ENCODE data around the gene LPO.

LPO gene

DNA sequence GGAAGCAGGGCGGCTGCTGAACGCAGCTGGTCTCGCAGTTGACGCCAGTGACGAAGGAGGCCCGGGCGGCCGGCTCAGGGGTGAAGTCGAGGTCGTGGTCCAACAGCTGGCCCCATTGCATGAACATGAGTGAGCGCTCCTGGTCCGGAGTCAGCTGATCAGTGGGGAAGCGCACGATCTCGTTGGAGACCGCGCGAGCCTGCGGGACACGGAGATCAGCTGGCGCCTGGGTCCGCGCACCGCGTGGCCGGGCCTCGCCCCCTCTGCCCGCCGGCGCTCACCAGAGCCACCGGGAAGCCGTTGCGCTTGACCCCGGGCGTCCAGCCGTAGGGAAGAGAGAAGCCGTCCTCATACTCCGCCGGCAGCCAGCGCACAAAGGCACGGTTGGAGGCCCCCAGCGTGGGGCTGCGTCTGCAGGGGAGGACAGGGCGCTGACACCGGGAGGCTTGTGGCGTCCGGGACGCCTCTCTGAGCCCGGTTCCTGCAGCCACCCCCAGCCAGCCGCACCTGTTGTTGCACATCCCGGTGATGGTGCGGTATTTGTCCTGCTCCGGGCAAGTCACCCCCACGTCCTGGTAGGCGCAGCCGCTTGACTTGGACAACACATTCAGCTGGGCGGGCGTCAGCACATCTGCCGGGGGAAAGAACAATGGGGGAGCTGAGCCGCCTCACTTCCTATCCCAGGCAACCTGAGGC lies 40.8 kb downstream of the LPO start:
- DNase-seq: no peak

DNA sequence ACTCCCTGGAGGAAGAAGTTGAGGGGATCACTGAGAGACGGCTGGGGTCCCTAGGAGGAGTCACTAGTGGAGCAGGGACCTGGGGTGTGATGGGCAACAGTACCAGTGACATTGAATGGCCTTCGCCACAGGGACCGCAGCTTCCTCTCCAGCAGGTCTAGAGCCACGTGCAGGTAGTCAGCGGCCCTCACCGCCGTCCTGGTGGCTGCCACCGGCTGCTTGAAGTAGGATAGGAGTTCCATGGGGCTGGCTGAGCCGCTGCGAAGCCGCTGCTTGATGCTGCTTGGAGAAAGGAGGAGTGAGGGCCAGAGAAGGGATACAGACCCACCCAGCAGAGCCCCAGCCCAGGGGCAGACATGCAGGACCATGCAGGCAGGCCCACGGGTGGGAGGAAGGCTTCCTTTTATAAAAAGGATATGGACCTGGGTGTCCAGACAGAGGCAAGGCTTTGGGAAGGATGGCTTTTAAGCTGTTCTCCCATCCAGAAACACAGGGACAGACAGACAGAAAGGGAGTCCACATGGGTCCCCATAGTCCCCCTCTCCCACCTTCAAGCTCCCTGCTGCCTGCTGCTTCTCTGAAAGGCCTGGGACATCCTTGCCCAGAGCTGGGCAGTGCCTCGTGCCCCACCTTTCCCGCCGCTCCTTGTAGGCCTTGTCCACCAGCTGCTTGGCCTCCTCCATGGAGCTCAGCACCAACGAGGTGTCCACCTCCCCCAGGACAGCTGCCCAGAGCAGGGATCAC lies 41.5 kb downstream of the LPO start:
- no peak for DNase-seq

DNA sequence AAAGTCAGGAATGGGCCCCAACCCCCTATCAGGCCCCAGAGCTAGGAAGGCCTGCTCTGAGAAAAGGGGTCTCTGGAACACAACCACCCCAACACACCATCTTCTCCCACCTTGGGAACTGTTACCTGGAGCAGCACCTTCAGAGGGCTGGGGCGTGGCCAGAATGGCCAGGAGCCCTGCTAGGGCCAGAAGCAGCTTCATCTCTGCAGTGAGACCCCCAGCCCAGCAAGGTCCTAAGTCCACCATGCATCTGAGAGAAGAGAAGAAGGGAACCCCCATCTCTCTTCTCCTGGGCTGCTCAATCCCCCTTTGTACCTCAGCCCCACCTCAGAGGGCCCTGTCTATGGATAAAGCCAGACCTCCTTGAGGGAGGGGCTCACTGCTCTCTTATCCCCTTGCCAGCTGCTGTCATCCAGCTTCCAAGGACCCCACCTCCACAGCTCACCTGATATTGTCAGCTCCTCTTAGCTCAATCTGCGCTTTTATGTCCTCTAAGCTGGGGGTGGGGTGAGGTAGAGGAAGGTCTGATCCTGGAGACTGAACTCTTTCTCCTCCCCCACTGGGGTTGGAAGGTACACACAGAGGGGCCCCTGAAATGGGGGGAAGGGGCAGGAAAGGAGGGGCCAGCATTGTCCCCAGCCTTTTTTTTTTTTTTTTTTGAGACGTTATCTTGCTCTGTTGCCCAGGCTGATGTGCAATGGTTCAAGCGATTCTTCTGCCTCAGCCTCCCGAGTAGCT lies 42.3 kb downstream of the LPO start, which contains the start of gene MPO:
MPO (minus strand) TSS at position 456 of the 738 bp plus-strand sequence; CDS start at position 279, 177 bp downstream.
- DNase-seq: no peak

DNA sequence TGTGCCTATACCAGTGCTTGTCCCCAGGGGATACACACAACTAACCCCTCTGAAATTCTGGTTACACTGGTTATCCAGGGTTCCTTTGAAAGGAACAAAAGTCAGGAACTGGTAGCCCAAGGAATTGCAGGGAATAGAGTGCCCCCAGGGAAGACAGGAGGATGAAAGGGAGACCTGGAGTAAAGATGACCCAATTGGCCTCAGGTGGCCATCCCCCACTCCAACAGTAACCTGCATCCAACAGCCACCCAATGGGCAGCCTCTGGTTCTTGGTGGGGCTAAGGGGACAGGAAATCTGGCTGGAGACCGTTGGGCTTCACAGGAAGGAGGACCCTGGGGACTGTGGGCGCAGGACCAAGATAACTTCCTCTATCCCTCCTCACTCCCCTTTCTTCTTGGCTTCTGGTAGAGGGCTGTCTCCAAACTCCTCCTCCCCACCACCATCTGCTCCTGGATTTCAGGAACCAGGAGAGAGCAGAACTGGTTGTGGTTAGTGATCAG lies 43.2 kb downstream of the LPO start:
- no peak for DNase-seq

DNA sequence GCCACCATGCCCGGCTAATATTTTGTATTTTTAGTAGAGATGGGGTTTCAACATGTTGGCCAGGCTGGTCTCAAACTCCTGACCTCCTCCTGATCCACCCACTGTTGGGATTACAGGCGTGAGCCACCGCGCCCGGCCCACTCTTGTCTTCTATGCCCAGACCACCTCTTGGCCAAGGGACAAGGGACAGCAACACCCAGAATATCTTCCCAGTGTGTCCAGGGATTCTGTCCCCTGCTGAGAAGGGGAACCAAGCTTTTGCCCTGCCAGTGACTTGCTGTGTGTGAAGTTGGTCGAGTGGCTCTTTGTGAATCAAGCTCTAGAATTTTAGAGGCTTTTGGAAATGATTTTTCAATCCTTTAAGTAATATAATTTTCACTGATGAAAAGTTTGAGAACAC lies 44.1 kb downstream of the LPO start:
- no peak for DNase-seq

DNA sequence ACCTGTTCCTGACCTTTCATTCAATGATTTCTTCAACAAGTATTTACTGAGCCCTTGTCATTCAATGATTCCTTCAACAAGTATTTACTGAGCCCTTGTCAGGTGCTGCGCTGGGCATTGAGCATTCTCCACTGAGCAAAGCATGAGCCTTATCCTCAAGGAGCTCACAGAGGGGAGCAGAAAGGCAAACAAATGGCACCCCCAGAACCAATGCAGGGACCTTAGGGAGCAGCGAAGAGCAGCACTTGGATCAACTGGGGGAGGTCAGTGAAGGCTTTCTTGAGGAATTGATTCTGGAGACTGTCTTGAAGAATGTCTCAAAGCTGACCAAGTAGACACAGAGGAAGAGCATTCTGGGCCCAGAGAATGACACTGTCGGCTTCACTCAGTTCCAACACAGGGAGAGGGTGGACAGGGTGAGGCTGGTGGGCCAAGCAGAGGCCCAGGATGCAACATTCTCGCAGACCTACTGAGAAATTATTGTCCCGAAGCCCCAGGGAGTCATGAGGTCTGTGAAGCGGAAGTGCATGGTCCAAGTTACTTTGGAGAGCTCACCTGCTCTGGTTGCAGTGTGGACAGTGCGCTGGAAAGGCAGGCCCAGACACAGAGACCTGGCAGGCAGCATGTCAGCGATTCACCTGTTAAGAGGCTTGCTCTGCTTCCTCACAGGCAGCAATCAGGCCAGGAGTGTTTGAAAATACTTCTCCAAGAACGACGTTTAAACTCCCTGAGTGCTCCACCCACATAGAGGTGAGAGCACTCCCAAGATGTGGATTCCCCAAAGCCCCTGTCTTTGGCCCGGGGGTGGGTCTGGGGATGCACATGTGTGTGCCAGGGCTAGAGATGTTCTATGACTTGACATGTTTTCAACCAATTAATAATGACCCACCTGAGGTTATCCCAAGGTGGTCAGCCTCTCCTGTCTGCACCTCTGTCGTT lies 45.6 kb downstream of the LPO start:
- no peak for DNase-seq

GRCh38 chr17:58284613-58285421 lies 46.4 kb downstream of the LPO start:
- DNase-seq: no peak

DNA sequence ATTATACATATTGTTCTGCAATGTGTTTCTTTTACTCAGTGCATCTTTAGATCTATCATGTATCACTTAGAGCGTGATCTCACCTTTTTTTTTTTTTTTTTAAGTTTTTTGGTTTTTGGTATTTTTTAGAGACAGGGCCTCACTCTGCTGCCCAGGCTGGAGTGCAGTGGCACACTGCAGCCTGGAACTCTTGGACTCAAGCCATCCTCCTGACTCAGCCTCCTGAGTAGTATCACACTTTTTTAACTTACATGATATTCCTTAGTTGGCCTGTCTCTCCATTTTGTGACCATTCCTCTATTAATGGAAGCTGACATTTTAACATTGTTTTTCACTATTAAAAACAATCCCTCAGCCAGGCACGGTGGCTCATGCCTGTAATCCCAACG lies 47.0 kb downstream of the LPO start:
- DNase-seq: no peak

DNA sequence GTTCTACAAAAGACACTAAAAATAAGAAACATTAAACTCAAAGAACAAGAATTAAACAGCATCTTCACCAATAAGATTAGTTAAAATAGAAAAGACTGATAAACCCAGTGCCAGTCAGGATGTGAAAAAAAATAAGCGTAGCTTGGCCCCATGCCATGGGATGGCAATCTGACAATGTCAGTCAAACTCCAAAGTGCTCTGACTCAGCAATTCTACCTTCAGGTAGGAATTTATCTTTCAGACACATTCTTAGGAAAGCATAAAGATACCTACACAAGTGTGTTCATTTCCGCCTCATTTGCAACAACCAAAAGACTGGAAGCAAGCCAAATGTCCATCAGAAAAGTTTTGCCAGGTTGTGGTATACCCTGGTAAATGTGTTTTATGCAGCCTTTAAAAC lies 51.5 kb downstream of the LPO start:
- DNase-seq: no peak

GRCh38 chr17:58291246-58291645 lies 52.9 kb downstream of the LPO start:
- no peak for DNase-seq

DNA sequence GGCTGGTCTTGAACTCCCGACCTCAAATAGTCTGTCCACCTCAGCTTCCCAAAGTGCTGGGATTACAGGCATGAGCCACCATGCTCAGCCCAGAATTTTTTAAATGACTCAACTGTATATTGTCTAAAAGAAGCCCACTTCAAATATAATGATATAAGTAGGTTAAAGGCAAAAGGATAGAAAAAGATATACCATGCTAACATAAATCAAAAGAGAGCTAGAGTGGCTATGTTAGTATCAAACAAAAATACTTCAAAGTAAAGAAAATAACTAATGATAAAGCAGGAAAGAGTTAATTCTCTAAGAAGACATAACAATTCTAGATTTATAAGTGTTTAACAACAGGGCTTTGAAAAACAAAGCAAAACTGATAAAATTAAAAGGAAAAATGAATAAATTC lies 55.6 kb downstream of the LPO start:
- no peak for DNase-seq

DNA sequence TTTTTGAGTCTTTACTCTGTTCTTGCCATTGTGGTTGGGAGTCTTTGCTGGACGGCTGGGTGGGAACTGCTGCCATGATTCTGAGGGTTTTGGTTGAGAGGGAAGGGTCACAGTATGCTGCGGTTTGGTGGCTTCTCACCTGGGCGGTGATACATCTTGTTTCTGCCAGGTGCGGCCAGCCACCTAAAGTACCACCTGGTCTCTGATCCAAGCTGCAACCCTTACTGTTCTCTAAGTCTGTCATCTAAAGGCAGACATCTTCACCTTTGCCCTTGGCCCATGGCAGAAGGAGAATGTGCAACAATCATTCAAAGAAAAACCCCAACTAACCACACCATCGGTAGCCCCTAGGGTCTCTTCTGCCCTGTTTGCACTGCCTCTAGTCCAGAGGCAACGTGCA lies 62.0 kb downstream of the LPO start:
- DNase-seq: no peak

DNA sequence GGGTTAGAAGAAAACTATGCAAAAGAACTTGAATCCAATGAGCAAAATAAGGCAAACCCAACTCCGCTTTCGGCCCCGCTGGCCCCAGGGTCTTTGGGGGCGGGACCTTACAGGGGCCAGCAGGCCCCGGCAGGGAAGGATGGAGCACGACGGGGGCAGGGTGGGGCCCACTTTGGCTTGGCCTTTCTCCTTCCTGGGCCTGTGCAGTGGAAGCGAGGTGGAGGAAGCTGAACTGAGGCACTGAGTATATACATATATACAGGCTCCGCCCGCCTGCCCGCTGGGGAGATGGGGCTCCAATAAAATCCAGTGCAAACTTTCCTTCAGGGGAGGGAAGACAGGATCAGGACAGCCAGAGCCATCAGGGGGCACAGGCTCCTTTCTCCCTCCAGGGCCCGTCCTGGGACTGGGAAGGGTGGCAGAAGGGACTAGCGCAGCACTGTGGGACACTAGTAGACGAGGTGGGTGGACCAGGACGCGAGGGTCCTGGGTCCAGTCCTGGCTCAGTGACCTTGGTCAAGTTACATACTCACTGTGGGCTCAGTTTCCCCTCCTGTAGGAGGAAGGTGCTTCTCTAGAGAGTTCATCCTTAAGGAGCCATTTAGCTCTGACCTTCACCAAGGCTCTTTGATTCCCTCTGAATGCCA lies 63.2 kb downstream of the LPO start:
- no peak for DNase-seq

DNA sequence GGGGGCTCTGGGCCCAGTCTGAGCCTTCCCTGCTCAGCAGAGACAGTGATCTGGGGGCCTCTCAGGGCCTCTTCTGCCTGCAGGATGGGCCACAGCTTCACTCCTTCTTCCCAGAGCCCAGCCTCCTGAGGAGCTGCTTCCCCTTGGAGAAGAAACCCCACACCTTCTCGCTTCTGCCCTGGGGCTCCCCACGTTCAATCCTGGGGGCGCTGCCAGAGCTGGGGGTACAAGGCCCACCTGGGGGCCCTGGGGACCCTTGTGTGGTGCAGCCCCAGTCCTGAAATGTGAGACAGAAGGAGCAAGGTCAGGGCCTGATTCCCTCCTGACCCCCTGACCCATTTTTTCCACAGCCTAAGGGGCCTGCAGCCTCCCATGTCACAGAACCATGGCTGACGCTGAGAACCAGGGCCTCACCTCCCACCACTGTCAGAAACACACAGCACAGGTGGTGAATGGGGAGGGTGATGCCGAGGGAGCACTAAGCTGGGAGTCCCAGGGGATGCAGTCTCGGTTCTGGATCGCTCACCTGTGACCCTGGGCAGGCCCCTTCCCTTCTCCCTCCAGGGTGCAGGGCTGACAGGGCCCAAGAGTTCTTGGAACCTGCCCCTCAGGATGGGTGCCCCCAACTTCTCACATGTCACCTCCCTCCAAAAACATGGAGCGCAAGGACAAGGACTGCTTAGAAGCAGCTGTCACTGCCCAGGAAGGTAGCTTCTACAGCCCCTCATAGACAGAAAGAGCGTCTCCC lies 64.0 kb downstream of the LPO start:
- DNase-seq: no peak

DNA sequence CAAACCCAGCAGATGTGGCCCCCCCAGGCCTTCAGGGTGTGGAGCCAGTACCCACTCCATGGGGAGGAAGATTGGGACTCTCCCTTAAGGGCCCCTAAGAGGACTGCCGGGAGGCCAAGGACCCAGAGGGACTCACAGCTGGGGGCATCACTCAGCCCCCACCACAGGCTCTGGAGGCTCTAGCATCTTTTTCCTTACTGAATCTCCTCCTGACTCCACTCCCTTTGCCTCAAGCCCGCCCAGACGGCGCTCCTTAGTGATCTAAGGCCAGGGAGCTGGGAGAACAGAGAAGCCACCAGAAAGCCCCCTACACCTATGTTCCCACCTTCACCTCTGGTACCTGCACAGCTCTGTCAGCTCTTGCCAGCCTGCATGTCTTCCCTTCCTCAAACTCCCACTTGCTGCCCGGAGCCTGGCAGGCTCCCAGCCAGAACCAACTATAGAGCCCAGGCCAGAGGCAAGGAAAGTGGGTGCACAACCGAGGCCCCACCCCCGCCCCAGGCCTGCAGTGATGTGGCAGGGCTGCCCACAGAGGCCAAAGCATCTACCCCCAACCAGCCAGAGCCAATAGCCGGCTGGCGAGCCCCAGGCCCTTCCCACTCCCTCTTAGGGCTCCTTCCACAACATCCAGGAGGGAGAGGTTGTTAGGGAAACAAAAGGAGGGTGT lies 64.7 kb downstream of the LPO start:
- DNase-seq: no peak

GRCh38 chr17:58303971-58304749 lies 65.8 kb downstream of the LPO start:
- peak; percentile 66 for DNase-seq

- DNase-seq: no peak
Observed at GRCh38 chr17:58304750-58305486, 66.5 kb downstream of the LPO start.

GRCh38 chr17:58305626-58306025 lies 67.2 kb downstream of the LPO start:
- no peak for DNase-seq
